Liver (tissue), 3 donors: ENCODE data around the gene PARD3.

ENCODE experiments used
- FOXA1 ChIP-seq: IDR thresholded peaks from 2 replicates; pipeline ENCODE4 v1.6.1; 2016; ENCODE audit warnings: antibody characterized with exemption
- FOXA2 ChIP-seq: IDR thresholded peaks from 2 replicates; pipeline ENCODE4 v1.6.1; 2016; ENCODE audit warnings: antibody characterized with exemption
- GABPA ChIP-seq, 2 donors: IDR thresholded peaks in 1 of 2; conservative IDR thresholded peaks in 1 of 2; 2 replicates each; pipeline ENCODE4 v1.6.1; 2016; ENCODE audit warnings: antibody characterized with exemption in 2 of 2, mild to moderate bottlenecking in 1 of 2, moderate library complexity in 1 of 2
- JUND ChIP-seq, 2 donors: IDR thresholded peaks; 2 replicates each; pipeline ENCODE4 v1.6.1; 2016; ENCODE audit warnings: antibody characterized with exemption in 2 of 2
- RAD21 ChIP-seq, 2 donors: IDR thresholded peaks; 2 replicates each; pipeline ENCODE4 v1.6.1; 2016; ENCODE audit warnings: antibody characterized with exemption in 2 of 2, mild to moderate bottlenecking in 2 of 2
- SP1 ChIP-seq: IDR thresholded peaks from 2 replicates; pipeline ENCODE4 v1.6.1; 2018; ENCODE audit warnings: antibody characterized with exemption, mild to moderate bottlenecking
- TAF1 ChIP-seq: conservative IDR thresholded peaks from 2 replicates; pipeline ENCODE4 v1.6.1; 2016; ENCODE audit warnings: antibody characterized with exemption, mild to moderate bottlenecking
- YY1 ChIP-seq: IDR thresholded peaks from 2 replicates; pipeline ENCODE4 v1.6.1; 2016; ENCODE audit warnings: antibody characterized with exemption, mild to moderate bottlenecking
- ZBTB33 ChIP-seq: IDR thresholded peaks from 2 replicates; pipeline ENCODE4 v1.6.1; 2016; ENCODE audit warnings: antibody characterized with exemption
- TF ChIP-seq, protein P1 (sequence below): fragments of 150-350 bp; IDR thresholded peaks from 2 replicates; pipeline ENCODE4 v1.5.1; 2017; ENCODE audit warnings: improper control_type of control experiment, low read depth, low read length; ENCODE audit not compliant: missing input control
- TF ChIP-seq, protein P2 (sequence below): IDR thresholded peaks from 2 replicates; pipeline ENCODE4 v1.6.1; 2016; ENCODE audit warnings: antibody characterized with exemption, mild to moderate bottlenecking
- TF ChIP-seq, protein P3 (sequence below): IDR thresholded peaks from 2 replicates; pipeline ENCODE4 v1.6.1; 2016; ENCODE audit warnings: antibody characterized with exemption
- TF ChIP-seq, protein P4 (sequence below): IDR thresholded peaks from 2 replicates; pipeline ENCODE4 v1.6.1; 2016; ENCODE audit warnings: antibody characterized with exemption
- donor health status: healthy.
- donor health status: healthy.

DNA sequence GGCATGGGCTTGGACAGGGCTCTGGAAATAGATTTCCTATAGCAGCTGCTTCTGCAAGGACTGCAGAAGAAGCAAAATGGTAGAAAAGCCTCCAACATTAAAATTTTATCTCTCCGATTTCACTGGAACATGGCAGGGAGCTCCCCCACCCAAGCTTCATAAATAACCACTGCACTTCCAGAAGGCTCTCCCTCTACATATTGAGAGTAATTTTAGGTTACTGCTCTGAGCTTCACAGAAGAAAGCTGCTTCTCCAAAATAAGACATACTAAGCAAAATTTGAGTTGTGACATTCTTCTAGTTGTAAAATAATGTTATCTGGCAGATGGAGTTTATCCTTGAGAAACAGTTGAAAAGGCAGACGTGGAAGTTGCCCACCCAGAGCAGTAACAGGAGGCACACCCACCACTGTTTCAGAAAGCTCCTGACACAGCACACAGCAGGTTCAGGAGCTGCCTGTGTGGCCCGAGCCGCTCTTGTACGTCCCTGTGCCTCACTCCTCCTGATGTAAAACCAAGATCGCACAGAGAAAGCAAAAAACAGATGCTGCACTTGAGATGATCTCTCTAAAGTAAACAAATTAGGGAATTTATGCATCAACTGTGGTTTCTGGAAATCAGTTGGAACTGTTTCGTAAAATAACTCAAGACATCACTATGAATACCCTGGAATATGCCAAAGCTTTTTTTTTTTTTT is 621.0 kb downstream of the PARD3 start:
- TF ChIP-seq, protein P1, sequence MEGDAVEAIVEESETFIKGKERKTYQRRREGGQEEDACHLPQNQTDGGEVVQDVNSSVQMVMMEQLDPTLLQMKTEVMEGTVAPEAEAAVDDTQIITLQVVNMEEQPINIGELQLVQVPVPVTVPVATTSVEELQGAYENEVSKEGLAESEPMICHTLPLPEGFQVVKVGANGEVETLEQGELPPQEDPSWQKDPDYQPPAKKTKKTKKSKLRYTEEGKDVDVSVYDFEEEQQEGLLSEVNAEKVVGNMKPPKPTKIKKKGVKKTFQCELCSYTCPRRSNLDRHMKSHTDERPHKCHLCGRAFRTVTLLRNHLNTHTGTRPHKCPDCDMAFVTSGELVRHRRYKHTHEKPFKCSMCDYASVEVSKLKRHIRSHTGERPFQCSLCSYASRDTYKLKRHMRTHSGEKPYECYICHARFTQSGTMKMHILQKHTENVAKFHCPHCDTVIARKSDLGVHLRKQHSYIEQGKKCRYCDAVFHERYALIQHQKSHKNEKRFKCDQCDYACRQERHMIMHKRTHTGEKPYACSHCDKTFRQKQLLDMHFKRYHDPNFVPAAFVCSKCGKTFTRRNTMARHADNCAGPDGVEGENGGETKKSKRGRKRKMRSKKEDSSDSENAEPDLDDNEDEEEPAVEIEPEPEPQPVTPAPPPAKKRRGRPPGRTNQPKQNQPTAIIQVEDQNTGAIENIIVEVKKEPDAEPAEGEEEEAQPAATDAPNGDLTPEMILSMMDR, result no peak
- TF ChIP-seq RAD21 (IDR thresholded peaks at IDR 0.05) (peak in 1 of 2 donors; percentile 16), TAF1 (no peak), YY1 (no peak), FOXA1 (no peak), GABPA (IDR thresholded peaks at IDR 0.05 in 1 of 2, conservative IDR thresholded peaks at IDR 0.05 in 1 of 2) (no peak), FOXA2 (no peak), JUND (IDR thresholded peaks at IDR 0.05) (no peak), ZBTB33 (no peak), SP1 (no peak)
- TF ChIP-seq, protein P2, sequence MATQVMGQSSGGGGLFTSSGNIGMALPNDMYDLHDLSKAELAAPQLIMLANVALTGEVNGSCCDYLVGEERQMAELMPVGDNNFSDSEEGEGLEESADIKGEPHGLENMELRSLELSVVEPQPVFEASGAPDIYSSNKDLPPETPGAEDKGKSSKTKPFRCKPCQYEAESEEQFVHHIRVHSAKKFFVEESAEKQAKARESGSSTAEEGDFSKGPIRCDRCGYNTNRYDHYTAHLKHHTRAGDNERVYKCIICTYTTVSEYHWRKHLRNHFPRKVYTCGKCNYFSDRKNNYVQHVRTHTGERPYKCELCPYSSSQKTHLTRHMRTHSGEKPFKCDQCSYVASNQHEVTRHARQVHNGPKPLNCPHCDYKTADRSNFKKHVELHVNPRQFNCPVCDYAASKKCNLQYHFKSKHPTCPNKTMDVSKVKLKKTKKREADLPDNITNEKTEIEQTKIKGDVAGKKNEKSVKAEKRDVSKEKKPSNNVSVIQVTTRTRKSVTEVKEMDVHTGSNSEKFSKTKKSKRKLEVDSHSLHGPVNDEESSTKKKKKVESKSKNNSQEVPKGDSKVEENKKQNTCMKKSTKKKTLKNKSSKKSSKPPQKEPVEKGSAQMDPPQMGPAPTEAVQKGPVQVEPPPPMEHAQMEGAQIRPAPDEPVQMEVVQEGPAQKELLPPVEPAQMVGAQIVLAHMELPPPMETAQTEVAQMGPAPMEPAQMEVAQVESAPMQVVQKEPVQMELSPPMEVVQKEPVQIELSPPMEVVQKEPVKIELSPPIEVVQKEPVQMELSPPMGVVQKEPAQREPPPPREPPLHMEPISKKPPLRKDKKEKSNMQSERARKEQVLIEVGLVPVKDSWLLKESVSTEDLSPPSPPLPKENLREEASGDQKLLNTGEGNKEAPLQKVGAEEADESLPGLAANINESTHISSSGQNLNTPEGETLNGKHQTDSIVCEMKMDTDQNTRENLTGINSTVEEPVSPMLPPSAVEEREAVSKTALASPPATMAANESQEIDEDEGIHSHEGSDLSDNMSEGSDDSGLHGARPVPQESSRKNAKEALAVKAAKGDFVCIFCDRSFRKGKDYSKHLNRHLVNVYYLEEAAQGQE, result no peak
- TF ChIP-seq, protein P3, sequence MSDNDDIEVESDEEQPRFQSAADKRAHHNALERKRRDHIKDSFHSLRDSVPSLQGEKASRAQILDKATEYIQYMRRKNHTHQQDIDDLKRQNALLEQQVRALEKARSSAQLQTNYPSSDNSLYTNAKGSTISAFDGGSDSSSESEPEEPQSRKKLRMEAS, result no peak
- TF ChIP-seq, protein P4, sequence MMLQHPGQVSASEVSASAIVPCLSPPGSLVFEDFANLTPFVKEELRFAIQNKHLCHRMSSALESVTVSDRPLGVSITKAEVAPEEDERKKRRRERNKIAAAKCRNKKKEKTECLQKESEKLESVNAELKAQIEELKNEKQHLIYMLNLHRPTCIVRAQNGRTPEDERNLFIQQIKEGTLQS, result no peak
